Neural cell (in vitro differentiated cells): Measurements from ENCODE around the gene LCE6A. TPM values are rescaled to one million over a fixed set of nuclear protein-coding genes. Genes with fewer than 3 reads are reported as not detected.

Experiments used
- H2AFZ ChIP-seq: fragments of 200-600, 300-800 bp; sonication (generic), shearing (Covaris generic); 2 replicates; pipeline ENCODE4 v1.6.0; 2014; ENCODE audit warnings: low read depth, mild to moderate bottlenecking, antibody characterized with exemption, low read length, moderate library complexity
- H3F3A ChIP-seq: fragments of 200-600 bp; shearing (Covaris generic); 2 replicates; pipeline ENCODE4 v1.6.1; 2016; ENCODE audit warnings: mild to moderate bottlenecking, moderate library complexity, mixed read lengths, antibody characterized with exemption, low read length; ENCODE audit not compliant: insufficient read depth, poor library complexity, severe bottlenecking
- H3K27ac ChIP-seq: fragments of 200-600, 300-800 bp; sonication (generic), shearing (Covaris generic); 2 replicates; pipeline ENCODE4 v1.5.1; 2014; ENCODE audit warnings: mild to moderate bottlenecking, low read length, moderate library complexity
- H3K27me3 ChIP-seq: fragments of 300-800, 200-600 bp; sonication (generic), shearing (Covaris generic); 2 replicates; pipeline ENCODE4 v1.6.0; 2014; ENCODE audit warnings: mild to moderate bottlenecking, low read depth, low read length, moderate library complexity; ENCODE audit not compliant: insufficient read depth
- H3K36me3 ChIP-seq: fragments of 300-800, 200-600 bp; sonication (generic), shearing (Covaris generic); 2 replicates; pipeline ENCODE4 v1.5.1; 2014; ENCODE audit warnings: mild to moderate bottlenecking, antibody characterized with exemption, low read length, moderate library complexity; ENCODE audit not compliant: insufficient read depth
- H3K4me2 ChIP-seq: fragments of 300-800, 200-600 bp; sonication (generic), shearing (Covaris generic); 2 replicates; pipeline ENCODE4 v1.6.0; 2014; ENCODE audit warnings: mild to moderate bottlenecking, low read length
- H3K4me3 ChIP-seq: fragments of 300-800, 200-600 bp; sonication (generic), shearing (Covaris generic); 2 replicates; pipeline ENCODE4 v1.5.1; 2014; ENCODE audit warnings: mild to moderate bottlenecking, low read length, moderate library complexity
- H3K79me2 ChIP-seq: fragments of 200-600 bp; shearing (Covaris generic); replicated peaks from 2 replicates; pipeline ENCODE4 v1.6.0; 2014; ENCODE audit warnings: mild to moderate bottlenecking, low read length, moderate library complexity; ENCODE audit not compliant: insufficient read depth
- H3K9ac ChIP-seq: fragments of 300-800, 200-600 bp; sonication (generic), shearing (Covaris generic); 2 replicates; pipeline ENCODE4 v1.6.1; 2016; ENCODE audit warnings: mild to moderate bottlenecking, low read length, mixed read lengths
- H3K9me2 ChIP-seq: fragments of 200-600 bp; shearing (Covaris generic); 2 replicates; pipeline ENCODE4 v1.6.1; 2016; ENCODE audit warnings: mild to moderate bottlenecking, low read length, mixed read lengths; ENCODE audit not compliant: insufficient read depth
- H3K9me3 ChIP-seq: fragments of 200-600, 300-800 bp; sonication (generic), shearing (Covaris generic); 2 replicates; pipeline ENCODE4 v1.6.1; 2016; ENCODE audit warnings: mild to moderate bottlenecking, mixed run types, low read length, moderate library complexity, mixed read lengths
- H4K20me1 ChIP-seq: fragments of 200-600 bp; shearing (Covaris generic); 2 replicates; pipeline ENCODE4 v1.6.1; 2016; ENCODE audit warnings: mild to moderate bottlenecking, mixed run types; ENCODE audit not compliant: insufficient read depth
- CTCF ChIP-seq: fragments of 450-650 bp; IDR thresholded peaks from 2 replicates; pipeline ENCODE4 v1.5.1; 2014; ENCODE audit warnings: antibody characterized with exemption, mild to moderate bottlenecking, moderate library complexity; ENCODE audit not compliant: poor library complexity, severe bottlenecking
- EP300 ChIP-seq: fragments of 450-650 bp; conservative IDR thresholded peaks from 2 replicates; pipeline ENCODE4 v1.6.1; 2014; ENCODE audit warnings: antibody characterized with exemption, mild to moderate bottlenecking, moderate library complexity; ENCODE audit not compliant: poor library complexity, severe bottlenecking
- EZH2 ChIP-seq: fragments of 200-600, 300-800 bp; shearing (Covaris generic), sonication (generic); IDR thresholded peaks from 2 replicates; pipeline ENCODE4 v1.6.1; 2014; ENCODE audit warnings: antibody characterized with exemption, low read length, borderline replicate concordance, mild to moderate bottlenecking; ENCODE audit not compliant: insufficient read depth, poor library complexity, severe bottlenecking
- MXI1 ChIP-seq: fragments of 450-650 bp; conservative IDR thresholded peaks from 2 replicates; pipeline ENCODE4 v1.6.1; 2014; ENCODE audit warnings: antibody characterized with exemption, mild to moderate bottlenecking; ENCODE audit not compliant: poor library complexity, severe bottlenecking
- POLR2AphosphoS5 ChIP-seq: IDR thresholded peaks from 2 replicates; pipeline ENCODE4 v1.6.1; 2012
- RAD21 ChIP-seq: fragments of 450-650 bp; conservative IDR thresholded peaks from 2 replicates; pipeline ENCODE4 v1.6.1; 2014; ENCODE audit warnings: antibody characterized with exemption, mild to moderate bottlenecking, moderate library complexity
- REST ChIP-seq: IDR thresholded peaks from 2 replicates; pipeline ENCODE4 v1.6.1; 2012; ENCODE audit warnings: borderline replicate concordance
- SMC3 ChIP-seq: fragments of 450-650 bp; conservative IDR thresholded peaks from 2 replicates; pipeline ENCODE4 v1.6.1; 2014; ENCODE audit warnings: antibody characterized with exemption, mild to moderate bottlenecking, moderate library complexity; ENCODE audit not compliant: poor library complexity
- TAF1 ChIP-seq: IDR thresholded peaks from 2 replicates; pipeline ENCODE4 v1.6.1; 2012; ENCODE audit warnings: low read depth
- polyA plus RNA-seq: library from polyadenylated mRNA; depleted of rRNA; stranded (reverse); fragments of >200 nt; gene quantifications from 2 replicates; pipeline ENCODE4 v1.2.3, GENCODE V29; 2014

Gene LCE6A
- polyA plus RNA-seq, 1 donor from 2014 or later: not detected

GRCh38 chr1:152806576-152806975 lies 36.1 kb upstream of the LCE6A start, which contains the start of gene LCE1C:
Gene LCE1C (minus strand): TSS chr1:152806651. CDS start chr1:152805478, 1,173 bp downstream.
- no peaks in the 10 kb centered on the region for H3F3A ChIP-seq
- peaks cover under 1% of the 10 kb centered on the region for H3K9me3 ChIP-seq
- H3K27me3 ChIP-seq: no peaks in the 10 kb centered on the region
- H3K27ac ChIP-seq: no peak within 1 kb of the TSS
- no peaks in the 10 kb centered on the region for H4K20me1 ChIP-seq
- H3K4me2 ChIP-seq: no peak within 1 kb of the TSS
- TF ChIP-seq POLR2AphosphoS5 (no peak), RAD21 (no peak), REST (no peak), EZH2 (no peak), TAF1 (no peak), EP300 (no peak), CTCF (no peak), MXI1 (no peak), SMC3 (no peak)
- H2AFZ ChIP-seq: no peak within 1 kb of the TSS
- no peak within 1 kb of the TSS for H3K4me3 ChIP-seq
- H3K9ac ChIP-seq: no peak within 1 kb of the TSS
- no peaks in the 10 kb centered on the region for H3K36me3 ChIP-seq
- H3K9me2 ChIP-seq: no peaks in the 10 kb centered on the region
- no peaks in the 10 kb centered on the region for H3K79me2 ChIP-seq

GRCh38 chr1:152811050-152811449 lies 31.6 kb upstream of the LCE6A start:
- Histone ChIP-seq H3K79me2 (no peaks in the 10 kb centered on the region), H3K9me3 (no peaks in the 10 kb centered on the region)

More at GRCh38 chr1:152811050-152811449, 31.6 kb upstream of the LCE6A start:
- no peak for TF ChIP-seq REST
- TF ChIP-seq POLR2AphosphoS5: no peak
- TF ChIP-seq TAF1: no peak
- no peak for TF ChIP-seq MXI1
- TF ChIP-seq SMC3: no peak
- no peak for TF ChIP-seq CTCF
- TF ChIP-seq EP300: no peak
- TF ChIP-seq EZH2: no peak
- TF ChIP-seq RAD21: no peak
- H3K4me3 ChIP-seq: no peak overlapping the region
- no peaks in the 10 kb centered on the region for H3K9me2 ChIP-seq
- no peaks in the 10 kb centered on the region for H4K20me1 ChIP-seq
- H3F3A ChIP-seq: no peaks in the 10 kb centered on the region
- no peak overlapping the region for H2AFZ ChIP-seq
- H3K9ac ChIP-seq: no peak overlapping the region
- H3K36me3 ChIP-seq: no peaks in the 10 kb centered on the region
- H3K27me3 ChIP-seq: no peaks in the 10 kb centered on the region
- H3K27ac ChIP-seq: no peak overlapping the region
- H3K4me2 ChIP-seq: no peak overlapping the region
